ENCODE results near the gene C3orf33.

DNA sequence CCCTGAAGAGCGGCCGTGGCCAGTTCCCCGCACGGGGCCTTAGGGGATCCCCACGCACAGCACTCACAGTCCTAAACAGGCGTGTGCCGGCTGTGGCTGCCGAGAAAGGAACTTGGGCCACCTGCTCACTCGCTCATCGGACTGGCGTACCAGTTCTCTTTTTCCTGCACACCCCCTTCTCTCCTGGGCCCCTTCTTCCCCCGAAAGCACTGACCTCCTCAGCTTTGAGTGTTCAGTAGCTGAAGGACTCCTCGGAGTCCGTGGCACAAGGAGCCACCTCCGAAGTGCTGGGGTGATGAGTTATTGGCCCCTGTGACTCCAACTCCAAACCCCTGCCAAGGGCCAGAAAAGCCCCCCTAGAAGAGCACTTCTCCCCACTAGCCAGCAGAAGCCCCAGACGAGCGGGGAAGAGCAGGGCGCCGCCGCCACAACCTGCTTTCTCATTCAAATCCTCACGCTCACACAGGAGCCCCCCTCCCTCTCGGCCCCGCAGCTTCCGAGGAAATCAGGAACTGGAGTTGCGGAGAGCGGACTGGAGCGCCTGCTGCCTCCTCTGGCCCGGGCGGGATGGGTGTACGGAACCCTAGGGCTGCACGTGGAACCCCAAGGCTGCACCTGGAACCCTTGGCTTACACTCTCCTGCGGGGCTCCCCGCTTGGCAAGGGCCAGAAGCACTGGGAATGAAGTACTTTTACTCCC is 61.3 kb downstream of the C3orf33 start, which contains the start of gene PLCH1:
- TF ChIP-seq, protein P1, sequence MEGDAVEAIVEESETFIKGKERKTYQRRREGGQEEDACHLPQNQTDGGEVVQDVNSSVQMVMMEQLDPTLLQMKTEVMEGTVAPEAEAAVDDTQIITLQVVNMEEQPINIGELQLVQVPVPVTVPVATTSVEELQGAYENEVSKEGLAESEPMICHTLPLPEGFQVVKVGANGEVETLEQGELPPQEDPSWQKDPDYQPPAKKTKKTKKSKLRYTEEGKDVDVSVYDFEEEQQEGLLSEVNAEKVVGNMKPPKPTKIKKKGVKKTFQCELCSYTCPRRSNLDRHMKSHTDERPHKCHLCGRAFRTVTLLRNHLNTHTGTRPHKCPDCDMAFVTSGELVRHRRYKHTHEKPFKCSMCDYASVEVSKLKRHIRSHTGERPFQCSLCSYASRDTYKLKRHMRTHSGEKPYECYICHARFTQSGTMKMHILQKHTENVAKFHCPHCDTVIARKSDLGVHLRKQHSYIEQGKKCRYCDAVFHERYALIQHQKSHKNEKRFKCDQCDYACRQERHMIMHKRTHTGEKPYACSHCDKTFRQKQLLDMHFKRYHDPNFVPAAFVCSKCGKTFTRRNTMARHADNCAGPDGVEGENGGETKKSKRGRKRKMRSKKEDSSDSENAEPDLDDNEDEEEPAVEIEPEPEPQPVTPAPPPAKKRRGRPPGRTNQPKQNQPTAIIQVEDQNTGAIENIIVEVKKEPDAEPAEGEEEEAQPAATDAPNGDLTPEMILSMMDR (IDR thresholded peaks at IDR 0.05; ENCODE audit: low read depth, low read length, missing input control) = no peak
- TF ChIP-seq RXRA (IDR thresholded peaks at IDR 0.05) = no peak
- TF ChIP-seq, protein P2, sequence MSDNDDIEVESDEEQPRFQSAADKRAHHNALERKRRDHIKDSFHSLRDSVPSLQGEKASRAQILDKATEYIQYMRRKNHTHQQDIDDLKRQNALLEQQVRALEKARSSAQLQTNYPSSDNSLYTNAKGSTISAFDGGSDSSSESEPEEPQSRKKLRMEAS (IDR thresholded peaks at IDR 0.05) = no peak
- no peak for TF ChIP-seq TAF1 (conservative IDR thresholded peaks at IDR 0.05)
- no peak for TF ChIP-seq FOXA2 (IDR thresholded peaks at IDR 0.05)
- TF ChIP-seq RAD21 (IDR thresholded peaks at IDR 0.05) = no peak
- TF ChIP-seq, protein P3, sequence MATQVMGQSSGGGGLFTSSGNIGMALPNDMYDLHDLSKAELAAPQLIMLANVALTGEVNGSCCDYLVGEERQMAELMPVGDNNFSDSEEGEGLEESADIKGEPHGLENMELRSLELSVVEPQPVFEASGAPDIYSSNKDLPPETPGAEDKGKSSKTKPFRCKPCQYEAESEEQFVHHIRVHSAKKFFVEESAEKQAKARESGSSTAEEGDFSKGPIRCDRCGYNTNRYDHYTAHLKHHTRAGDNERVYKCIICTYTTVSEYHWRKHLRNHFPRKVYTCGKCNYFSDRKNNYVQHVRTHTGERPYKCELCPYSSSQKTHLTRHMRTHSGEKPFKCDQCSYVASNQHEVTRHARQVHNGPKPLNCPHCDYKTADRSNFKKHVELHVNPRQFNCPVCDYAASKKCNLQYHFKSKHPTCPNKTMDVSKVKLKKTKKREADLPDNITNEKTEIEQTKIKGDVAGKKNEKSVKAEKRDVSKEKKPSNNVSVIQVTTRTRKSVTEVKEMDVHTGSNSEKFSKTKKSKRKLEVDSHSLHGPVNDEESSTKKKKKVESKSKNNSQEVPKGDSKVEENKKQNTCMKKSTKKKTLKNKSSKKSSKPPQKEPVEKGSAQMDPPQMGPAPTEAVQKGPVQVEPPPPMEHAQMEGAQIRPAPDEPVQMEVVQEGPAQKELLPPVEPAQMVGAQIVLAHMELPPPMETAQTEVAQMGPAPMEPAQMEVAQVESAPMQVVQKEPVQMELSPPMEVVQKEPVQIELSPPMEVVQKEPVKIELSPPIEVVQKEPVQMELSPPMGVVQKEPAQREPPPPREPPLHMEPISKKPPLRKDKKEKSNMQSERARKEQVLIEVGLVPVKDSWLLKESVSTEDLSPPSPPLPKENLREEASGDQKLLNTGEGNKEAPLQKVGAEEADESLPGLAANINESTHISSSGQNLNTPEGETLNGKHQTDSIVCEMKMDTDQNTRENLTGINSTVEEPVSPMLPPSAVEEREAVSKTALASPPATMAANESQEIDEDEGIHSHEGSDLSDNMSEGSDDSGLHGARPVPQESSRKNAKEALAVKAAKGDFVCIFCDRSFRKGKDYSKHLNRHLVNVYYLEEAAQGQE (IDR thresholded peaks at IDR 0.05) = no peak
- no peak for TF ChIP-seq GABPA (IDR thresholded peaks at IDR 0.05 in 1 of 2, conservative IDR thresholded peaks at IDR 0.05 in 1 of 2)

All from liver (tissue), 3 donors.